HEK293 (cell line): ENCODE data around the gene HSPE1.

Experiments used
- BCL6B ChIP-seq: fragments of 450-650 bp; formaldehyde crosslinking; IDR thresholded peaks from 2 replicates; pipeline ENCODE4 v1.5.1; 2017; ENCODE audit warnings: missing biosample characterization, missing genetic modification characterization
- ELK4 ChIP-seq: IDR thresholded peaks from 2 replicates; pipeline ENCODE4 v1.6.1; 2011; ENCODE audit warnings: mild to moderate bottlenecking, low read depth, low read length, borderline replicate concordance
- GLIS2 ChIP-seq: fragments of 450-650 bp; formaldehyde crosslinking; IDR thresholded peaks from 2 replicates; pipeline ENCODE4 v1.5.1; 2016; ENCODE audit warnings: missing biosample characterization, missing genetic modification characterization
- MEIS1 ChIP-seq: sonication (generic); formaldehyde crosslinking; IDR thresholded peaks from 2 replicates; pipeline ENCODE4 v1.8.1; 2022; ENCODE audit warnings: missing genetic modification reagents, mild to moderate bottlenecking, borderline replicate concordance
- OVOL3 ChIP-seq: fragments of 450-650 bp; formaldehyde crosslinking; IDR thresholded peaks from 2 replicates; pipeline ENCODE4 v1.5.1; 2016; ENCODE audit warnings: missing biosample characterization, missing genetic modification characterization
- SETDB1 ChIP-seq: IDR thresholded peaks from one replicate; pipeline ENCODE4 v1.6.1; 2017; ENCODE audit warnings: mild to moderate bottlenecking, low read length, moderate library complexity, mixed read lengths; ENCODE audit not compliant: insufficient read length
- YY1 ChIP-seq: fragments of 450-650 bp; formaldehyde crosslinking; IDR thresholded peaks from 2 replicates; pipeline ENCODE4 v1.5.1; 2018; ENCODE audit warnings: missing biosample characterization, missing genetic modification characterization
- ZBTB17 ChIP-seq: fragments of 450-650 bp; formaldehyde crosslinking; IDR thresholded peaks from 2 replicates; pipeline ENCODE4 v1.5.1; 2016; ENCODE audit warnings: missing biosample characterization, missing genetic modification characterization
- ZBTB21 ChIP-seq: fragments of 450-650 bp; formaldehyde crosslinking; IDR thresholded peaks from 2 replicates; pipeline ENCODE4 v1.5.1; 2017; ENCODE audit warnings: missing biosample characterization, missing genetic modification characterization
- ZBTB49 ChIP-seq: fragments of 450-650 bp; formaldehyde crosslinking; IDR thresholded peaks from 2 replicates; pipeline ENCODE4 v1.5.1; 2016; ENCODE audit warnings: missing biosample characterization, missing genetic modification characterization, low read depth
- ZBTB6 ChIP-seq: fragments of 450-650 bp; formaldehyde crosslinking; IDR thresholded peaks from 2 replicates; pipeline ENCODE4 v1.5.1; 2017; ENCODE audit warnings: missing biosample characterization, missing genetic modification characterization
- ZFP69B ChIP-seq: fragments of 450-650 bp; formaldehyde crosslinking; IDR thresholded peaks from 2 replicates; pipeline ENCODE4 v1.5.1; 2016; ENCODE audit warnings: missing biosample characterization, missing genetic modification characterization
- ZNF148 ChIP-seq: fragments of 450-650 bp; formaldehyde crosslinking; IDR thresholded peaks from 2 replicates; pipeline ENCODE4 v1.5.0; 2017; ENCODE audit warnings: missing biosample characterization, missing genetic modification characterization, borderline replicate concordance
- ZNF211 ChIP-seq: fragments of 450-650 bp; formaldehyde crosslinking; IDR thresholded peaks from 2 replicates; pipeline ENCODE4 v1.5.1; 2016; ENCODE audit warnings: low read depth, missing biosample characterization, missing genetic modification characterization
- ZNF223 ChIP-seq: fragments of 450-650 bp; formaldehyde crosslinking; IDR thresholded peaks from 2 replicates; pipeline ENCODE4 v1.5.1; 2016; ENCODE audit warnings: missing biosample characterization, missing genetic modification characterization
- ZNF23 ChIP-seq: fragments of 450-650 bp; formaldehyde crosslinking; IDR thresholded peaks from 2 replicates; pipeline ENCODE4 v1.5.1; 2016; ENCODE audit warnings: missing biosample characterization, missing genetic modification characterization, borderline replicate concordance
- ZNF239 ChIP-seq: fragments of 450-650 bp; formaldehyde crosslinking; IDR thresholded peaks from 2 replicates; pipeline ENCODE4 v1.5.1; 2016; ENCODE audit warnings: missing biosample characterization, missing genetic modification characterization
- ZNF24 ChIP-seq: fragments of 450-650 bp; formaldehyde crosslinking; IDR thresholded peaks from 2 replicates; pipeline ENCODE4 v1.5.1; 2016; ENCODE audit warnings: missing biosample characterization, missing genetic modification characterization
- ZNF324 ChIP-seq: fragments of 450-650 bp; formaldehyde crosslinking; IDR thresholded peaks from 2 replicates; pipeline ENCODE4 v1.5.1; 2016; ENCODE audit warnings: missing biosample characterization, missing genetic modification characterization
- ZNF510 ChIP-seq: fragments of 450-650 bp; formaldehyde crosslinking; IDR thresholded peaks from 2 replicates; pipeline ENCODE4 v1.5.1; 2018; ENCODE audit warnings: mild to moderate bottlenecking, missing genetic modification characterization, missing biosample characterization; ENCODE audit not compliant: insufficient replicate concordance
- ZNF580 ChIP-seq: fragments of 450-650 bp; formaldehyde crosslinking; IDR thresholded peaks from 2 replicates; pipeline ENCODE4 v1.5.1; 2016; ENCODE audit warnings: missing biosample characterization, missing genetic modification characterization
- ZNF629 ChIP-seq: fragments of 450-650 bp; formaldehyde crosslinking; IDR thresholded peaks from 2 replicates; pipeline ENCODE4 v1.5.1; 2017; ENCODE audit warnings: missing biosample characterization, missing genetic modification characterization
- ZNF704 ChIP-seq: fragments of 450-650 bp; formaldehyde crosslinking; IDR thresholded peaks from 2 replicates; pipeline ENCODE4 v1.5.1; 2016; ENCODE audit warnings: missing biosample characterization, missing genetic modification characterization
- ZNF785 ChIP-seq: fragments of 450-650 bp; formaldehyde crosslinking; IDR thresholded peaks from 2 replicates; pipeline ENCODE4 v1.5.1; 2016; ENCODE audit warnings: missing biosample characterization, missing genetic modification characterization
- ZNF830 ChIP-seq: fragments of 450-650 bp; IDR thresholded peaks from 2 replicates; pipeline ENCODE4 v1.5.0; 2018; ENCODE audit warnings: missing biosample characterization, missing genetic modification characterization, low read depth, mild to moderate bottlenecking, moderate library complexity
- ZNF843 ChIP-seq: fragments of 450-650 bp; formaldehyde crosslinking; IDR thresholded peaks from 2 replicates; pipeline ENCODE4 v1.5.1; 2016; ENCODE audit warnings: missing biosample characterization, missing genetic modification characterization
- ZSCAN23 ChIP-seq: fragments of 450-650 bp; formaldehyde crosslinking; IDR thresholded peaks from 2 replicates; pipeline ENCODE4 v1.5.1; 2016; ENCODE audit warnings: missing biosample characterization, missing genetic modification characterization
- ZSCAN5A ChIP-seq: fragments of 450-650 bp; formaldehyde crosslinking; IDR thresholded peaks from 2 replicates; pipeline ENCODE4 v1.5.1; 2016; ENCODE audit warnings: missing biosample characterization, missing genetic modification characterization

The HSPE1 gene

GRCh38 chr2:197453123-197453913, 46.9 kb upstream of the HSPE1 start, which contains the start of gene COQ10B (continued):
- TF ChIP-seq ZSCAN5A (tag by site-specific recombination) (no peak), ZBTB17 (tag by site-specific recombination) (peak; percentile 65), ZBTB49 (tag by site-specific recombination) (no peak), ZNF23 (tag by site-specific recombination) (no peak), ZNF785 (tag by site-specific recombination) (no peak), ZNF843 (tag by site-specific recombination) (peak; percentile 54; the same call in 1 of the 2 replicates), ZBTB6 (tag by site-specific recombination) (0 out of 2 replicates have a peak, but pooled peaks have one; percentile 12), ZNF629 (tag by site-specific recombination) (peak; percentile 59), ZNF704 (no peak), ZNF24 (peak; percentile 41; the same call in 1 of the 2 replicates), ZNF211 (no peak), ZNF580 (tag by site-specific recombination) (0 out of 2 replicates have a peak, but pooled peaks have one; percentile 59), ZNF324 (tag by site-specific recombination) (0 out of 2 replicates have a peak, but pooled peaks have one; percentile 71), SETDB1 (no peak), BCL6B (tag by site-specific recombination) (no peak), MEIS1 (CRISPR knock-in tag) (no peak), ZFP69B (tag by site-specific recombination) (peak; percentile 29; the same call in 1 of the 2 replicates), ZNF239 (no peak), GLIS2 (tag by site-specific recombination) (peak; percentile 83), ZNF223 (tag by site-specific recombination) (no peak), ELK4 (no peak; the same call in 1 of the 2 replicates), ZBTB21 (tag by site-specific recombination) (0 out of 2 replicates have a peak, but pooled peaks have one; percentile 12), ZSCAN23 (no peak), OVOL3 (tag by site-specific recombination) (no peak; the same call in 1 of the 2 replicates), ZNF148 (tag by site-specific recombination) (no peak), YY1 (tag by site-specific recombination) (peak; percentile 81), ZNF510 (tag by site-specific recombination) (no peak), ZNF830 (tag by site-specific recombination) (no peak)
